HPDE6-E6E7 (cell line): ENCODE measurements around the gene MACROD2.
"Not testable (repeated sequence)": the region's sequence is repeated elsewhere in the genome, so short reads cannot be mapped to it uniquely, and the experiment has no call there.

Experiments
- DNase-seq: peaks from one replicate; pipeline ENCODE4 v3.0.0; 2011; ENCODE audit warnings: missing footprints; ENCODE audit errors: extremely low spot score

Gene MACROD2

DNA sequence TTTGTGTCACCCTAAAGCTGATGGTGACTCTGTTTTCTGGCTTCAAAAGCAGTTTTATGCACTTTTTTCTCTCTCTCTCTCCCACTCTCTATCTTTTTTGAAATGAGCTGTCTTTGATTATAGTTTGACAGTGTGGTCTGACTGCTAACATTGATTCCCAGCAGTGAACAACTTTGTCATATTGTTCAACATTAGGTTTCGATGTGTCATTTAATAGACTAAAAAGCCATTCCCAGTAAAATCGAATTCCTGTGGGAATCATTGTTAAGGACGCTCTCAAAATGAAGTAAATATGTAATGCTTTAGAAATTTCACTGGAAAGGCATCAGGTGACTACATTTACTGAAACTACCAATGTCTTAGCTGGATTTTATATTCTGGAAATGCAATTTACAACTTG, 412.0 kb downstream of the MACROD2 start:
- no peak for DNase-seq

DNA sequence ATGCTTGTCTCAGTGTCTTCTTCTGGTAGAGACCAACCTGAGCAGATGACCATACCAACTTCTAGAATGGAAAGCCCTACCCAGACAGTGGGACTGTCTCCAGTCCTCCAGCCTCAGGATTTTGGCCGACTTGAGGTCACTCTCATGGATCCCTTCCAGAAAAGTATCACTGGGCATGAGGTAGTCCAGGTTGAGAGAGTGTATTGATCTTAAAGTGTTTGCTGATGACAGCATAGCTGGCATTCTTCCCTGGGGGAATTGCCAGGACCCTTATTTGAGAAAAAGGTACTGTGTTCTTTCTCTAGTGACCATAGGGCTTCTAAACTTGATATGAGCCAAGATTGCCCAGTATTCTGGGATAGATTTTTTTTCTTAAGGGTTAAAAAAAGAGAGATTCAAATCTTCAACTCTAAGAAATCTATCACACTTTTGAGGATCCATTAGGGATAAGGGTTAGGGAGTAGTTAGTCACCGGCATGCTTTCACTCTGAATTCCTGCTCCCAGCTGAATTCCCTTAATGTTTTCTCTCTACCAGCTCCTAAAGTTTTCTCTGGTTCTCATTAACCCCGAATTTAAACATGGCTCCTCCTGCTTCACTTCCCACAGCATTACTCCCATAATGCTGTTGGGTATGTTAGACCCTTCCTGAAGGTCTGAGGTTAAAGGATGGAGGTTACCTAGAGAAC, 415.7 kb downstream of the MACROD2 start:
- DNase-seq, result no peak

DNA sequence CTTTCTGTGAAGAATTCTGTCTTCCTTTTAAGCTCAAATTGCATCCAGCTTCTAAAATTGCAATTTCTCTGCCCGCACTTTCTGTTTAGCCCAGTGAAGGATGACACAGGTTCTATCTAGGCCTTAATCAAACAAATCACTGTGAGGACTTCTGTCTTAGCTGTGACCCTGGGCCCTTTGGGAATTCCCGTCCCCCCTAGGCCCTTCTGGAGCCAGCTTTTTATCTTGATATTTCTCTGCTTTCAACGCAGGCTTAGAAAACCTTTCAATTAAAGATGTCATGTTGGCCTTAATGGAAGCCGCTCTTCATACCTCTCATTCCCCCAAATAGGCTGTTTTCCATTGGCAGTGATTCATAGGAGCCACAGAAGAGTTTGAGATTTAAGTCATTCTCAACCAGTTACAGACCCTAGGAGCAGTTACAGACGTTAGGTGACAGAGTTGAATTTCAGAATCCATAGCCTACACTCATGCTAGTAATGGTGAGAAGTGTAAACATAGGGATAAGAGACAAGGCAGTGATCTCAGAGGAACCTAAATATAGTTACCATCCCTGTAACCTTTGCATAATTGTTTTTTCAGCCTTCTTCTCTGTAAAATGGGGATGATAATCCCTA, 416.9 kb downstream of the MACROD2 start:
- no peak for DNase-seq

DNA sequence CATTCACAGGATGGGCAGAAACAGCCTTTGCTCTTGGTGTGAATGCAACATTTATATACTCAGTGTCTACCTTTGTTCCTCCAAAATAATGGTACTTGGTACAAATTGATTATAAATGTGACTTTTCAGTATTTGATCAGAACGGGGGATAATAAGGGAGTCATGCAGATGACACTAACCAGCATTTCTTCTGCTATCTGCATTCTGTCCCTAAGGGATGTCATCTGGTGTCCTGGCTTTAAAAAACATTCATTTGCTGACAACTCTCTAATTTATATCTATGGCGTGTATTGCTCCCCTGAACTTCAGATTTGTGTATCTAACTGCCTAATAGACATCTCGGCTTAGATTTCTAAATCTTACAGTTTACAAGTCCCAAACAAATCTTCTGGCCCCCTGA, 418.5 kb downstream of the MACROD2 start:
- DNase-seq, result no peak

DNA sequence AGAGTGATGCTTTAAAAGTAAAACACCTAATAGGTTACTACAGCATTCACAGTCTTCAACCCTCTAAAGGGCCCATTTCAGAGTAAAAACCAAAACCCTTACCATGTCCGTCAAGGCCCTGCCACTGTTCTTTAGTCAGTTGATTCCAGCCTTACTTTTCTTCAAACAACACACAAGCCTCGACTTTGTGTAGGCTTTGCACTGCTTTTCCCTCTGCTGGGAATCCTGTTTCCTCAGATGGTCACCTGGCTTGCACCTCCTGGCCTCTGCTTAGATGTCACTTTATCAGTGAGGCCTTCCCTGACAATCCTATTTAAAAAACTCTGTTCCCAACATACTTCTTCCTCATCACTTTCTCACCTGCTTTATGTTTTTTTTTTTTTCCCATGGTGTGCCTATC, 419.2 kb downstream of the MACROD2 start:
- no peak for DNase-seq

DNA sequence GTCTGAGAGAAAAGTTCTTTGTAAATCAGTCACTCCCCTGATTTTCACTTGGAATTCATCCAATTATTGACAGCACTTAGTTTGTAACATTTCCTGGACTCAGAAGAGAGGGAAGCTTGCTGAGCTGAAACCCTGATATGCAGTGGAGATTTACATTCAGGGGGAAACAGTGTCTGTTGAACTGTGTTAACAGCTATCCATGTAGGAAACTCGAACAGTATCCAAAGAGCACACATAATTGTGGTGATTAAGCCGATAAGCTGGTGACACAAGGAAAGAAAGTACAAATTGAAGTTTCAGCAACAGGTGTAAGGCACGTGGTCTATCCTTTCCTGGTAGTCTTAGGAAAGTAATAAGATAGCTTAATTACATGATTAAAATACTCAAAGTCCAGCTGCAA, 420.2 kb downstream of the MACROD2 start:
- no peak for DNase-seq

DNA sequence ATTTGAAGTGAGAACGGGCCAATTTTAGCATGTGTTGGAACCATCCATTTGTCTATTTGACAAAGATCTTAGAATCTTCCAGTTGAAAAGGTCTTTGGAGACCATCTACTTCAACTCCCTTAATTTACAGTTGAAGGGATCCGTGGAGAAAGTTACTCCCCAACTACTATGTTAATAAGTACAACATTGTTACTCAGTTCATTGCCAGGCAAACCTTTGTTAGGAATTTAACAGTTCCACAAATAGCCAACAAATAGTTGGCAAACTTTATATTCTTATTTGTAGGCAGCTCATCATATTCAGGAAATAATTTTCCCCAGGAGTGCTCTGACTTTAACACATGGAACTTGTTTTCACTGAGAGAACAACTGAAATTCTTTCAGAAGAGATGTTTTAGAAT, 423.1 kb downstream of the MACROD2 start:
- no peak for DNase-seq

DNA sequence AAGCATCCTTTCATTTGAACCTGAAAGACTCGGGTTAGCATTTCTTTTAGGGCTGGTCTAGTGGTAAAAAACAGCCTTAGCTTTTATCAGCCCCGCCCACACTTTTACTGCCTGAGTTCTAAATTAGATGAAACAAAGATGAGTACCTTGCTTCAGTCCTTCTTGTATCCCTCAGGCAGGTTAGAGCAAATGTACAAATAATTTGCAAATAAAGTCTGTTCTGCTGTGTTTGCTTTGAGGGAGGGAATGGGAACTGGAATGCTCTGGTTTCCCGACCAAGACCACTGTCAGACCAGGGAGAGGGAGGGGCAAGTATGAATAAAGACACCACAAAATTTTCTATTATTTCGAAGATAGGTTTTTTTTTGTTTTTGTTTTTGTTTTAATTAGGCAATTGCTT, 427.6 kb downstream of the MACROD2 start:
- DNase-seq, result no peak

DNA sequence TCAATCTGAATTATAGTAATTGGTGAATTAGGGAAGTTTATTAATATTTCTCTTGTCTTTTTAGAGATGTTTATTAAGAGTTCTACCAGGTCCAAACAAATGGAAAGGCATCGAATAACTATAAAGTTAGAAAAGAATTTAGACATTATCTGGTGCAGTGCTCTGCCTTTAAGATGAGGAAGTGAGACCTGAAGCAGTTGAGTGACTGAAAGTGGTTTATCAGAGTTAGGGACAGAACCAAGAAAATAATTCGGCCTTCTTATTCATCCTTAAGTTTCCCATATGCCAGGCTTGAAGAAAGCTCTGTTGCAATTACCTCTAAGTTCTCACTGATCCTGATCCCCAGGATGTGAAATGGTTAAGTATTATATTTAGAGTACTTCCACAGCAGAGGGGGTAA, 436.3 kb downstream of the MACROD2 start:
- DNase-seq, result no peak

DNA sequence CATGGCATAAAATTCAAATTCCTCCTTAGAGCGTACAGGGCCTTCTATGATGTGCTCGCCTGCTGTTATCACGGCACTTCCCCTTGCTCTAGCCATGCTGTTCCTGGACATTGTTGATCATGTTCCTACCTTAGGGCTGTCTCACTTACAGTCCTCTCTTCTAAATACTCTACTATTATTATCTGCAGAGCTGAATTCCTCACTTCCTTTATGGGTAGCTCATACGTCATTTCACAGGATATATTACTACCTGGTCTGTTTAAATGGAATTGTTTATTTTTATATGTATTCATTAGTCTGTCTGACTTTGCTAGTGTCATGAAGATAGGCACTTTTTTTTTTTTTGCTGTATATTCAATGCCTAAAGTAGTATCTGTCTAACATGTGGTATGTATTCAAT, 436.8 kb downstream of the MACROD2 start:
- DNase-seq, result no peak

DNA sequence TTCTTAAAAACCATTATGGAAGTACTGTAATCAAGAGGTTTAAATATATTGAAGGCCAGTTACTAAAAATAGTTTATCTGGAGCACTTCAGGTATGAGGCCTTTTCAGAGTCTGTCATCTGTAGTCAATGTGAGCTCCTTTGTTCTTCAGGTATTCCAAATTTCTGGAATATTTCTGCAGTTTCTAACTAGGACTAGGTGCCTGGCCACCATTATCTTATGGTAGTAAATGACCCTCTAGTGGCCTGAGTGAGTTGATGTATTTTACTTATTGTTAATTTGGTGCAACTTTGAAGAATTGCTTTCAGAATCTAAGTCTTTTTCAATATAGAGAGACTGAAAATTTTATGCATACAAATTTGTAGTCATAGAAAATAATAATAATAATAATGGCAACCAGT, 437.3 kb downstream of the MACROD2 start:
- no peak for DNase-seq

DNA sequence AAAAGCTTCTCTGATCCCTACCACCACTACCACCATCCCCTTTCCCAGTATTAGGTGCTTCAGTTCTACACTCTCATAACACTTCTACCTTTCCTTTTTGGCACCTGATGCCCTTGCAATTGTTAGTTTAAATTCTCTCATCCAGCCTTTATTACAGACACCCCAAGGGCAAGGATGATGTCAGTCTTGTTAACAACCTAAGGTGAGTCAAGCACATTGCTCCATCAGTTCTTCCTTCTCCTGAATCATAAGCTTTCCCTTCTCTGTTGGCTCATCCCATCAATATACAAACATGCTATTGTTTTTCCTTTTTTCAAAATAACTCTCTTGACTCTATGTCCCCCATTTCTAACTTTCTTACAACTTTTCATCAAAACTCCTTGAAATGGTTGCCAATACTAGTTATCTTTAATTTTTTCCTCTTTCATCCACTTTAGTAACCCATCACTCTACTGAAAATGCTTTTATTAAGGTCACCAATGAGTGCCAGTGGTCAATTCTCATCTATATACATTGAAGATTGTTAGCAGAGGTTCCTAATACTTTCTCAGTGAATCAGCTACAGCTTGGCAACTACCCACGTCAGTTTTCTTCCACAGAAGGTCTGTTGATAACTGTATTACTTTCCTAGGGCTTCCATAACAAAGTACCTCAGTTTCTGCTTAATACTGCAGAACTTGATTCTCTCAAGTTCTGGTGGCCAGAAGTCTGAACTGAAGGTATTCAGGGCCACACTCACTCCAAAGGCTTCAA, 439.2 kb downstream of the MACROD2 start:
- peak; percentile 83 for DNase-seq

DNA sequence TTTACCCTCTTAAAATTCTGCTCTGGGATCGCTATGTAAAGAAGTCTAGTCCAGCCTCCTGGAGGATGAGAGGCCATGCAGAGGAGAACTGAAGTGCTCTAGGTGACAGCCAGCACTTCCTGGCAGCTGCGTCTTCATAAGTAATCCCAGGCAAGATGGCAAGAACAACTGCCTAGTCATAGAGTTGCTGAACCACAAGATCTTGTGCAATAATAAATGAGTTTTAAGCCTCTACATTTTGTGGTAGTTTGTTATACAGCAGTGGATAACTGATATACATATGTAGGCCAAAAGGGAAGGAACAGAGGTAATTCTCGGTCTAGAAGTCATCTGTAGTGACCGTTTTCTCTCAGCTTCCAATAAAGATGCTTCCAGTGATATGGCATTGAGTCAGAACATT, 445.9 kb downstream of the MACROD2 start:
- DNase-seq, result no peak

DNA sequence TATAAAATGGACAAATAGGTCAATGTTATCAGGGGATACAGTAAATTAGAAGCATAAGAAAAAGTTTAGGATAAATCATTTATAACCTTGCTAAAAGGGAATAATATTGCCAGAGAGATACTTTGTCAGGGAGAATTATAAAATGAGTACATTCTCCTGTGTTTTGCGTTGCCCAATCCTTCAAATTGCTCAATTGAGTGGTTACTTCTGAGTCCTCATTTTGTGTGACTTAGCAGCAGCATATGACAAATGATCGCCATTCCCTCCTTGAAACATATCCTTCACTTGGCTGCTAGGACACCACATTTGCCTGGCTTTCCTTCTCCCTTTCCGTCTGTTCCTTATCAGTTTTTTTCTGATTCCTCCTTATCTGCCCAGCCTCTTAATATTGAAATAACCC, 448.8 kb downstream of the MACROD2 start:
- DNase-seq, result no peak

DNA sequence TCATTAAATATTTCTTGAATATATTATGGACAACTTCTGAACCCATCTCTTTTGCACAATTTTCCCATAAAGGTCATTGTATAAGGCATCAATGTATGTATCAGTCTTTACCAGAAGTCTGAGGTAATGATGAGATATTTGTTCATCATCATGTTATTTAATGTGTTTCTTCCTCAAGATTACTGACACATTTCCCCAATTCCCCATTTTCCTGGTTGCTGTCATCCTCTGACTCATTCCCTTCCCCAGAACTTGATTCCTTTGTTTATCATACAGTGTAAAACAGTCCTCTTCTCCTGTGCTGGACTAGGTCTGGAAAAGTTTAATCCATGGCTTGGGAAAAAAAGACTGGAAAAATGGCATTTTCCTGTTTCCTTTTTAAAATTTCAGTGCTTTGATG, 450.0 kb downstream of the MACROD2 start:
- peak; percentile 53 for DNase-seq

DNA sequence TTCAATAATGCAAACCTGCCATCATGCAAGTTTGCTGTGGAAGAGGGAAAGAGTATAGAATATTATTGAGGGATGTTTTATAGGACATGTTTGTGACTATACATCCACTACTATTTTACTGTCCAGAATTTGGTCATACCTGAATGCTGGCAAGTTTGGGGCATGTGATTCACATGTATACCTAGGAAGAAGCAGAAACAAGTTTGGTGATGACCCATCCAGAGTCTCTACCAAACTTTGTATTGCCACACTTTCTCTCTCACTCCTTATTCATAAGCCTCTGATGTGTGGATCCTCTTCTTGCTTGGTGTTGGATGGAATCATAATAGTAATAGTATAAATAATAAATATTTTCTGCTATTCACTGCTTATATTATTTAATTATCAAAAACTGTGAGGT, 450.6 kb downstream of the MACROD2 start:
- DNase-seq, result no peak

DNA sequence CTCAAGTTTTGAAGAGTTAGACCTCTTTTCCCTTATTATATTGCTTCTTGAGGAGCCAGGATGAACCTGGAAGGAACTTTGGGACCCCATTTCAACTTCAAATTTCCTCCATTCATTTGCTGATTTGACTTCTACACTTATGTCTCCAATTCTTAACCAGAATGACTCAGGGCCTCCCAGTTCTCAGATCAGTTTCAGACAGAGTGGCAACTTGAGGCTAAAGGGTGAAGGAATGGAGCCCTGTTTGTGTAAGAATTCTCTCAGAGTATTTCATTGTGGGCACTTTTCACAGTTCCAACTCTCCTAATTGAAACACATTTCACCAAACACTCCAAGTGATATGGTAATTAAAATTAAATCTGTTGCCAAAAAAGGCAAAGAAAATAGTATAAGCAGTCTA, 451.1 kb downstream of the MACROD2 start:
- no peak for DNase-seq

DNA sequence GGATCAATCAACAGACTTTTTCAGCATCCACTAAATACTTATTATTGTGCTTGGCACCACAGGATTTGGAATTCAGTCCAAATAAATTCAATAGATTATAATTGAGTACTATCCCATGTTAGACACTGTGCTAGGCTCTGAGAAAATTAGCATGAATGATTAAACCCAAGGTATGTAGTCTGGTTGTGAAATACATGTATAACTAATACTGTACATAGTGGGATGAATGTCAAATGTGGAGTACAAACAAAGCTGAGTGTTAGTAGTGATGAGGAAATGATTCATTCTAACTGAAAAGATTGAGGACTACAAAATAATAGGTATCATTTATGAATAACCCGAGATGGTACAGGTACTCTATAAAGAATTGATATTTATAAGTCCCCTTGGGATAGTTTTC, 454.0 kb downstream of the MACROD2 start:
- DNase-seq, result peak; percentile 38

DNA sequence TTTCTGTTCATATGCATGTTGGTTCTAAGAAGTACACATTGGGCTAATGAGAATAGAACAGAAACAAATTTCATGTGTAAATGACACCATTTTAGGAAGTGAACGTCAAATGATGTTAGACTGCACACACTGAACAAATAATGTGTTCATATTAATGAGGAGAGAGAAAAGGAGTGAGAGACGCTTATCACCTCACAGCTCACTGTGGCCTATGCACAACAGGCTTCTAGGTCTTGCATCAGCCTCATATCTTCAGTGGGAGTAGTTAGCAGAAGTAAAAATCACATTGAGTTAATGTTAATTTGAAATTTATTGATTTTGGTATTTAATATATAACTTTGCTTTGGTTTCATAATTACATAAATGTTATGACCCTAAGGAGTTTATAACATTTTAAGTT, 454.9 kb downstream of the MACROD2 start:
- no peak for DNase-seq

DNA sequence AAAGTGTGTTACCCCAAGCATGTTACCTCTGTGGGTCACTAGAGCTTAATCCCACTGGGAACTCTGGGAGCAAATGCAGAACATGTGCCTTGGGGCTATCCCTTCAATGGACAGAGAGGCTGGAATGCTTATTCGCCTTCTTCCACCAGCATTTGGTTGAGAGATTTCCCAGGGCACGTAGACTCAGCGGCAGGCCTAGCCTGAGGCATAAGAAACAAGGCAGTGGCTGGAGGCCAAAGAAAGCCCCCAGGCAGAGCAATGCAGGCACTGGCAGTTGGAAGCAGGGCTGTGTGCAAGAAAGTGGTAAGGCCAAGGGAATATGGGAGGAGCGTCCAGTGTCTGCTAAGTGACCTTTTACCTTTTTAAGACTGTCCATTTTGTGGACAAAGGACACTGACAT, 456.1 kb downstream of the MACROD2 start:
- DNase-seq, result no peak

DNA sequence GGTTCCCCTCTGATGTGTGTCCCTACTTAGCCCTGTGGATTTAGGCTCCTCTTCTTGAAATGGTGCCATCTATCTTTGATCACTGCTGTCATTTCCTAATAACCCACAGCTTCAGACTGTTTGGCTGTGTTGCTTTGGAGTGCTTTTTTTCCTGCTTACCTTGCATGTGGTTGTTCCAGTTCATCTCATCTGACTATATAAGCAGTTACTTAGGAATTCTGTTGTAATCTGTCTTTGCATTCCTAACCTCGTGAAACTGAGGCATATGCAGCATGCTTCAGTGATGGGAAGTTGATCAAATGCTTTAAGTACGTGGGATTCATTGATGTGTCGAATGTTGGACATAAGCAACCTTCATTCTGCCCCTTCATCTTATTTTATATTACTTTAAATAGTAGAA, 457.9 kb downstream of the MACROD2 start:
- DNase-seq, result no peak

DNA sequence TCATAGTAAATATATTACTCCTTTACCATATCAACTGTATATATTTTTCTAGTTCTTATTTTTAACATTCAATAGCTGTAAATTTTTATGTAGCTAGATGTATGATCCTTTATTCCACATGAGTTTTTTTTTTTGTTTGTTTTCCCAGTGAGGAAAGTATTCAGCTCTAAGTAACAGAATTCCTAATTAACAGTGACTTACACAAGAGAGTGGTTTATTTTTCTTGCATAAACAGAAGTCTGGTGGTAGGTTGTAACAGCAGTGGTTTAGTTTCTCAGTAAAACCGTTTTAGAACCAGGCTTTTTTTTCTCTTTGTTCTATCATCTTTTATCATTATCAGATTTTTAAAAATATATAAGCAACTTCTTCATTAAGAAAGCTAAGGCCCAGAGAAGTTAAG, 459.0 kb downstream of the MACROD2 start:
- no peak for DNase-seq

DNA sequence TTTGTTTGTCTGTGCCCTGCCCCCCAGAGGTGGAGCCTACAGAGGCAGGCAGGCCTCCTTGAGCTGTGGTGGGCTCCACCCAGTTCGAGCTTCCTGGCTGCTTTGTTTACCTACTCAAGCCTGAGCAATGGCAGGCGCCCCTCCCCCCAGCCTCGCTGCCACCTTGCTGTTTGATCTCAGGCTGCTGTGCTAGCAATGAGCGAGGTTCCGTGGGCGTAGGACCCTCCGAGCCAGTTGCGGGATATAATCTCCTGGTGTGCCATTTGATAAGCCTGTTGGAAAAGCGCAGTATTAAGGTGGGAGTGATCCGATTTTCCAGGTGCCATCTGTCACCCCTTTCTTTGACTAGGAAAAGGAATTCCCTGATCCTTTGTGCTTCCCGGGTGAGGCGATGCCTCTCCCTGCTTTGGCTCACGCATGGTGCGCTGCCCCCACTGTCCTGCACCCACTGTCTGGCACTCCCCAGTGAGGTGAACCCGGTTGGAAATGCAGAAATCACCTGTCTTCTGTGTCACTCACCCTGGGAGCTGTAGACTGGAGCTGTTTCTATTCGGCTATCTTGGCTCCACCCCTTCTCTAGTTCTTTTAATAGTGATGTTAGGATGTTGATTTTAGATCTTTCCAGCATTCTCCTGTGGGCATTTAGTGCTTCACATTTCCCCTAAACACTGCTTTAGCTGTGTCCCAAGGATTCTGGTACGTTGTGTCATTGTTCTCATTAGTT, 471.9 kb downstream of the MACROD2 start:
- not testable (repeated sequence) for DNase-seq
